ENCODE results near the gene FNDC8.
A peak's percentile ranks its signal among the peaks of the same experiment; 100 is the strongest.
"Not testable (repeated sequence)": the region's sequence is repeated elsewhere in the genome, so short reads cannot be mapped to it uniquely, and the experiment has no call there.

FNDC8 gene

DNA sequence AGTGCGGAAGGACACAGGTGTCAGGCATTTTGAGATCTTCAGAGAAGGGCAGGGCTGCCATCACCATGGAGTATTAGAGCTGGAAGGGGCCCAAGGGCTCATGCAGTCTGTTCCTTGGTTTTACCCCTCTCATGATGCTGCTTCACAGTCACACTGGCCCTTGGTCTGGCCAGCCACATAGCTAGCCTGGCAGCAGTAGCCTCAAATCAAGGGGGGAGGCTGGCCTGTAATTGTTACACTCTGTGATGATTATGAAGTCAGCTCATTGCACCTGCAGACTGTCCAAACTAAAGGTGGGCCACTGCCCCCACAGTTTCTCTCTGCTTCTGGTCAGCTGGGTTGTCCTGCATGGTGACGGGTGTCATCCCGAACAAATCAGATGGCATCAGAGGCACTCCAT is at the start of gene FNDC8:
Gene FNDC8, plus strand, starts transcription at position 301 of the 400 bp plus-strand sequence. Its CDS starts 79 bp downstream, at position 380.
- no peak for DNase-seq

DNA sequence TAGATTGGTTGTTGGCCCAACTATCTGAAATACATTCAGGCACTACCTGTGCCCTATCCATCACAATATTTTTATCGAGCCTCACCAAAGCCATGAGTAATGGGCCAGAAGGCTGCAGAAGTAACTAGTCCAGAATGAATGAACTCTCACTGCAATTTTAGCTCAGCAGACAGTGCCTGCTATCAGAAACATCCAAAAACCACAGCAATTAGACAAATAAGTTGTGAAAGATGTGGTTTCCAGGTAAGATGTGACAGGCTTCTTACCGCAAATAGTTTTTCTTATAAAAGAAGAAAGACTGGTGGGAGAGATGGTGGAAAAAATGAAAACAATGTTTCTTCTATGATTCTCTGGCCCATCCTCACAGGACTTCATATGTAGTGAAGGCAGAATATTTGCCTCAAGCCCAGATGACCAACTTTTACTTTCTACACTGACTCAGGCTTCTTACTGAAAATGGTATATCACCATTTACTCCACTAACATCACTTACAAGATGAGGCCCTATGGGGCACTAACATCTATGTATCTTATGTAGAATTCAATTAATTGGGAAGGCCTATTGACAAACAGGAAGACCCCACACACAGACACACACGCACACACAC is 48.1 kb upstream of the FNDC8 start:
- no peak for DNase-seq

DNA sequence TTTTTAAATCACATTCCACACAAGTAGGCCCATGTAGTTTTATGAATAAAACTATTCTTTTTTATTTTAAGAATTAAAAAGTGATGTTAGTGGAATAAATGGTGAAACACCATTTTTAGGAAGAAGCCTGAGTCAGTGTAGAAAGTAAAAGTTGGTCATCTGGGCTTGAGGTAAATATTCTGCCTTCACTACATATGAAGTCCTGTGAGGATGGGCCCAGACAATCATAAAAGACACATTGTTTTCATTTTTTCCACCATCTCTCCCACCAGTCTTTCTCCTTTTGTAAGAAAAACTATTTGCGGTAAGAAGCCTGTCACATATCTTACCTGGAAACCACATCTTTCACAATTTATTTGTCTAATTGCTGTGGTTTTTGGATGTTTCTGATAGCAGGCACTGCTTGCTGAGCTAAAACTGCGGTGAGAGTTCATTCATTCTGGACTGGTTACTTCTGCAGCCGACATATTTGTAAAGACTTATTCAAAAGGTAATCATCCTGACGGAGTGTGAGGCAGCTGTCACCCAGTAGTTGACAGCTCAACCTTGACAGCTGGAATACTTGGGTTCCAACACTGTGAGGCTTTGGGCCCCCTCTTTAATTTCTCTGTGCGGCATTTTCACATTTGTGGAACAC is 47.3 kb upstream of the FNDC8 start:
- DNase-seq = no peak

DNA sequence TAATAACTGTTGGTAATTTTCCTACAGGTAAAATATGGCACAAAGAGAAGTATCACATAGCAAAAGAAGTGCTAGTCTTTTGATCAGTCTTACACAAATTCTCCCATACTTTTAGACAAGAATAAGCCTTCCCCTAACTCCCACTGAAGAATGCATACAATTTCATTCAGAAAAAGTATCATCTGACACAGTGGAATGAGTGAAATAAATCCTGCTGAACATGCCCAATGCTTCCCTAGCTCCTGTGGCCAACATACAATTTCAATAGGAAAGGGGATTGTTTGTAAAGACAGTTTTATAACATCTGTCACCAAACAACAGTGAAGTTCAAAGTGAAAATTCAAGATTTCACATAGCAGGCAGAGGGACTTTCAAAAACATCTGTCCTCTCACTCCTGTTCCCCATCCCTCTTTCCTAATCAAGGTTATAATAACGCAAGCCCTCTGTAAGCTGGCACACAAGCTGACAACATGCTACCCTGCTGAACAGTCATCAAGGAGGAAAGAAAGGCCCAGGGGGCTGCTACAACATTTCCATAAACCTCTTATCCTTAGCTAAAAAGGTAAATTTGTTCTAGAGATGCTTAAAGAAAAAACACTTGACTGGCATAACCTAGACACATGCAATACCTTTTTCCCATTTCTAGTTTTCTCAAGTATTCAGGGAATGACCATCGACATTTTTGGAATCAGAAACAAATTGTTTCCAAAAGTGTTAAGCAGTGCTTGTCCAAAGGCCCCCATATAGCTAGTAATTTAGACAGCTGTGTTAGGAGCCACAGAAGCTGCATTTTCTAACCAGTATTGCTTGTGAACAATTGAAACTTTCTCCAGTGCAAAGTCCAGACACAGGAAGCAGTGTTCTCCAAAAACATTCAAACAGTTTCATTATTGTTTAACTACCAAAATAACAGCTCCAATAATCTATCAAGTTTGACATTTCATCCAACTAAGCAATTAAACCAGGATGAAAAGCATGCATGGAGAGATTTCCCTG is 46.4 kb upstream of the FNDC8 start:
- no peak for DNase-seq

DNA sequence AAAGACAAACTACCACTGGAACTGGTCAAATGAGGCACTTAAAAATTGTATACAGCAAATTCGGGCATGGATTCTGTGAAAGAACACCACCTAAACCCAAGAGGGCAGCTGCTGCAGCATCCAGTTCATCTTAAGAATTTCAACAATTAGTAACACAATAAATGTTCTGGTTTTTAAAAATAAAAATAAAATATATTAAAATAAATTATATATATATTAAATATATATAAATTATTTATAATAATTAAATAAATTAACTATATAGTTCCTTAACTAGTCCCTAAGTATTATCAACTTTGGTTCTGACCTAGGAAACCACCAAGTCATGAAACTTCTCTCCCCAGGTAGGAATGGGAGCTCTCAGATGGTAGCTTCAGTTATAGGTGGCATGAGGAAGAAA is 44.5 kb upstream of the FNDC8 start:
- no peak for DNase-seq

DNA sequence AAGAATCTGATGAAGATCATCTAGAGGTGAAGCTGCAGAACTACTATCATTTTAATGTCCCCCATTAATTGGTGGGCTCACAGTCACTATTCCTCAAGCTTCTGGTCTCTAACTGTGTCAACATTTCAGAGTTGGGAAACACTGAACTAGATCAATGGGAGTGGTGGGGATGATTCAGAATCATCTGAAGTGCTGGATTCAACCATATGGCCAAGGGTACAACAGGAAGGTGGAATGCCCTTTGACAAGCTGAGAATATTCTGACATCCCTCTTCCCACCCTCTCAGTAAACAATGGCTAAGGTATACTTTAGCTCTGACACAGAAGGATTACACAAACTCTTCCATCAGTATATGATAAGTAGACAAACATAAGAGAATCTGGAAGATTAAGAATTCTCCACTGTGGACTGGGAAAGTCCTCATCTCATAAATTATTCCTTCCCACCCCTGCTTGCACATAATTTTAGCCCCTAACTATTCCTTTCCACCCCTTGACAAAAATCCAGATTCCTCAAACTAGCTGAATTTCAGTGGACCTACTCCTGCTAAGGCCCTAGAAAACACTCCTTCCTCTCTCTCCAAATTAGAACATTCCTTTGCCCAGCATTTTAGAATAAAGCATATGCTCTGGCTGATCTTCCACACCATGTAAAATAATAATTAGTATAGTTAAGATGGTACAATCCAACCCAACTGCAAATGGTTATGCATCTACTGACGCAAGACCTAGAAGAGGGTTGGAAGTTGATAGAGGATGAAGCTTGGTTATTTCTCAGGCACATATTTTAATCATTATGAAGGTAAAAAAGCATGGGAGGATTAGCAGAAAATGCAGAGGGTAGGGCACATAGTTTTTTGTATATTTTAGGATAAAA is 41.6 kb upstream of the FNDC8 start:
- no peak for DNase-seq

DNA sequence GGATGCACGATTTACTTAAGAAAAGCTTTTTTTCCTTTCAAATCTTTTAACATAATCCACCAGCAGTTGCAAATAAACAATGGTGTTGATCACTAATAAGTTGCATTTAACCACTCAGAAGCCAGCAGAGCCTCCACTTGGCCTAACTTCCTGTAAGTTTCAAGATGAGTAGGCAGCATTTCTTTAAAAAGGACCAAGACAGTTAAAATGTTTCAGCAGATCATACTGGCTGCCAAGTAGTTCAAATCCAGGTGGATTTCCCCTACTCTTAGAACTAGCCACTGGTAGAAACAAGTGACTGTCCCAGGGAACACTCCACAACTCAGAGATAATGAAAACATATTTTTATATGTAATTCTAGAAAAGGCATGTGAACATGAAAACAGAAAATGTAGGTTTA is 40.9 kb upstream of the FNDC8 start:
- no peak for DNase-seq

DNA sequence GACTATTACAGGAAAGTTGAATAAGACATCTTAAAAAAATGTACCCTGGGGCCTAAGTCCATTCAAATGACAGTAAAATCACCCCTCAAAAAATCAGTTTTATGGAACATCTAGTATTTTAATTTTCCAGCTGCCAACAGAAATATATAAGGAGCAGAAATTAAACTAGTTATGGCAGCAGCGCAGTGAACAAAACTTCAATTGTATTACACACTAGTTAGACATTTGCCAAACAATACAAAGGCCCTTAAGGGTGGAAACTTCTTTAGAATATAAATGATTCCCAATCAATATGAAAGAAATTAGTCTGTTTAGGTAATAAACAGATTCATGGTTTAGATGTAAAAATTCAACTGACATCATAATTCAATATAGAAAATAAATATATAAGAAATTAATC is 39.8 kb upstream of the FNDC8 start:
- DNase-seq = no peak

DNA sequence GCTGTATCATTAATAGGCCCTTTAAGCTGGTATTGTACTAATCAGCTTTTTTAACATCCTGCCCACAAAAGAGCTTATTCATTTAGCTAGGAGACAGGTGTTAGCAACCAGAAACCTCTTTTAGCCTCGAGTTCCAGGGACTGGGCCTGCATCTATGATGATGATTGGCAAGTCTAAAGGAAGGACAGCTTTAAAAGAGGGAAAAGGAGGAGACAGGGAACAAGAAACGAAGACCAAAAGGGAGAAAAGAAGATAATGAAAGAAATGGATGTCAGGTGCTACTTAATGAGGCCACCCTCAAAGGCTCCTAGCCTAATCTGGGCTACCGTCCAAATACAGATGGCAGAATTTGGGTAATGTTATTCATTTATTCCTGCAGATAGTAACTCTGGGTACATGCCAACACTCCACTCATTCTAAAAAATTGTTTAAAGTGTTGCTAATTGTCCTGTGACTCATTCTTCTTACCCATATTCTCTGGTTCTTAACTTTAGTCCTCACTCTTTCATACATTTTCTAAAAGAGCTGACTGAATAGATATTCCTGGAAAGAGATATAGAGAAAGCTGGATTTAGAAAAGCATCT is 39.2 kb upstream of the FNDC8 start:
- peak; percentile 58 for DNase-seq

DNA sequence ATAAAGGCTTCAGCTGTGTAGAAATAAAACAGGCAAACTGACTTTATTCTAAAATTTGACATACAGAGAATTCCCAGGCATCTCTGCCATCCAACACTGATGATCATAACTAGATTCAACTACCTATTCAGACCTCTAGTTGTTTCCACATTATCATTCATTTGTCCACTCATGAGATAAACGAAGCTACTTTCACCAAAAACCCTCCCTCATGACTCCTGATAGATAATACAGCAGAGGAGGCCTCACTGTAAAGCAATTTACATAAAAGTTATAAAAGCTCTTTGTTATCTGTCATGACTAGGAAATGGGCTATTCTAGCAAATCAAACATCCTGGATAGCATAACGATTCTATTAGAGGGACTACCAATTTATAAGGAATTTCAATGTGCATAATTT is 38.3 kb upstream of the FNDC8 start:
- DNase-seq = no peak

DNA sequence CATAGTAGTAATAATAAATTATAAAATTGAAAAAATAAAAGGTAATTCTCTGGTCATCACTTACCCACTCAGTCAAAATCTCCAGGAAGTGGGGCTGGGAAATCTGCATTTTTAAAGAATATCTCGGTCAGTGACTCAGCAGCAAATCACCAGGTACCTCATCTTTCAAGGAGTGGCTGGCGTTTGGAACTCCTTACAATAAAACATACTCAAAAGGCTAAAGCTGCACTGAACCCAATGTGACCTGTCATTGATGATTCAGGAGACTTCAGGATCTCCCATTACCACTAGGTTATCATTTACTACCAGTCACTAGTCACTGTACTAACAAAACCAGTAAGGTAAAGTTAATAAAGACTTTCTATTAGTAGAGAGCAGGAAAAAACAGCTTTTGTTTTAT is 36.4 kb upstream of the FNDC8 start:
- DNase-seq = no peak

DNA sequence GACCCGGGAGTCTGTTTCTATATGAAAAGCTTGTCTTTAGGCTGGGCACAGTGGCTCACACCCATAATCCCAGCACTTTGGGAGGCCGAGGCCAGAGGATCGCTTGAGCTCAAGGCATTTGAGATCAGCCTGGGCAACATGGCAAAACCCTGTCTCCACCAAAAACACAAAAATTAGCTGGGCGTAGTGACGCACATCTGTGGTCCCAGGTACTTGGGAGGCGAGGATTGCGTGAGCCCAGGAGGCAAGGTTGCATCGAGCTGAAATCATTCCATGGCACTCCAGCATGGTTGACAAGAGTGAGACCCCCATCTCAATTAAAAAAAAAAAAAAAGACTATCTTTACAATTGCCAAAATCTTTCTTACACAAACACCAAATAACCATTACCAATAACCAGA is 35.3 kb upstream of the FNDC8 start:
- no peak for DNase-seq

DNA sequence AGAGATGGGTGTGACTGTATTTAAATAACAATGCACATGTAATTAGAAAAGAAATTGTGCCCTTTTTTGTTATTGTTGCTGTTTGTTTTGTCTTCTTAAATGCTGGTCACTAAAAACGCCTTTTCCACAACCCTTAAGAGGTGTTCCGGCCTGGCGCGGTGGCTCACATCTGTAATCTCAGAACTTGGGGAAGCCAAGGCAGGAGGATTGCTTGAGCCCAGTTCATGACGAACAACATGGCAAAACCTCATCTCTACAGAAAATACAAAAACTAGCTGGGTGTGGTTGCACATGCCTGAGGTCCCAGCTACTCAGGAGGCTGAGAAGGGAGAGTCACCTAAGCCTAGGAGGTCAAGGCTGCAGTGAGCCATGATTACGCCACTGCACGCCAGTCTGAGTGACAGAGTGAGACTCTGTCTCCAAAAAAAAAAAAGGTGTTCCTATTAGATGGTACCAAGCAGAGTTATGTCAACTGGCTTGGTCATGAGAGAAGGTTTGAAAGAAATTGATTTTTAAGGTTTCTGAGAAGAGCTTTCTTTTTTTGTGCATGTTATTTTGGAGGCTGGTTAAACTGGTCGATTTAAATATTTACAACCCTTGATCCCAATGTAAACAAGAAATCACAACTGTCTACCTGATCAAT is 34.4 kb upstream of the FNDC8 start:
- DNase-seq = no peak

DNA sequence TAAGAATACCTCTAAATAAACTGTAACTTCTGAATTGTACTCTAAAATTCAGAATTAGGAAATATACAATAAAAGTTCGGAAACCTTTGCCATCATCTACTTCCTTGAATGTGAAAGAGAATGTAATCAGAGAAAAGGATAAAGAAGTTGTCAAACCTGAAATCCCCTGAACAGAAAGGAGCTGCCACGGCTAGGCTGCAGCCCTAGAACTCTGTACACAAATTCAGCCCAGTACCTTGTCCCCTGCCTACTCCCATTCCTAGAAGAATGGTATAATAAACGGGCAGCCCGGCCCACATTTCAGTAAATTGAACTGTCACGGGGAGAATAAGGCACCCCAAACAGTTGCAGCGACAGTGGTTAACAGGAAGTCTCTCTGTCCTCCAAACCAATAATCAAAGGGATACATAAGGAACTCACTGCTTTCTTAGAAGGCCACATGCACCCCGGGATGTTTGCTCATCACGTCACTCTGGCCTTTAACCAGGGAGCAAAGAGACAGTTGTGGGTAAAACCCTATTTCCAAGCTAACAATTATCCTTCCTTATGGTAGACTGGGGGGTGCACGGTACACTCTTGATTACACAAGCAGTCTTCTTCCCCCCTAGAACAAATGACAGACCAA is 33.6 kb upstream of the FNDC8 start:
- no peak for DNase-seq

DNA sequence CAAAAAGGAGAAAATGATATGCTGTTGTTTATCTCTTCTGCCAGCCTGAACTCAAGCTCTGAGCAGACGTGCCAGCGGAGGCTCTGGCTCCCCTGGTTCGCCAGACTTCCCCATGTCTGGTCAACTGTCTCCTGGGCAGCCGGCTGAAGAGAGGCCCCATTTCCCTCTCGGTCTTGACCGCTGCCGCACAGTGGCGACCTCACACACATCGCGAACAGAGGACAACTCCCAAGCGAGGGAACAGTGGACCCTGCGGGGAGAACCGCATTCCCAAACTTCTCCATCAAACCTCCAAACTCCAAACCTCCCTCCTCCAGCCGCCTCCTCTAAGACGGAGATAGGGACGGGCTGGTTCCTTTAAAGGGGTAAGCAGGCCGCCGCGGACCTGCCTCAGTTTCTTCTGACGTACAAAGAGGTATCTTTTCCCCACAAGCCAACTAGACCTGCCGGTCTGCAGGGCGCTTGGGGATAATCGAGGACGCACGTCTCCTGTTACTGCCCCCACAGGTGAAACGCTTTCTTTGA is 33.0 kb upstream of the FNDC8 start:
- no peak for DNase-seq

DNA sequence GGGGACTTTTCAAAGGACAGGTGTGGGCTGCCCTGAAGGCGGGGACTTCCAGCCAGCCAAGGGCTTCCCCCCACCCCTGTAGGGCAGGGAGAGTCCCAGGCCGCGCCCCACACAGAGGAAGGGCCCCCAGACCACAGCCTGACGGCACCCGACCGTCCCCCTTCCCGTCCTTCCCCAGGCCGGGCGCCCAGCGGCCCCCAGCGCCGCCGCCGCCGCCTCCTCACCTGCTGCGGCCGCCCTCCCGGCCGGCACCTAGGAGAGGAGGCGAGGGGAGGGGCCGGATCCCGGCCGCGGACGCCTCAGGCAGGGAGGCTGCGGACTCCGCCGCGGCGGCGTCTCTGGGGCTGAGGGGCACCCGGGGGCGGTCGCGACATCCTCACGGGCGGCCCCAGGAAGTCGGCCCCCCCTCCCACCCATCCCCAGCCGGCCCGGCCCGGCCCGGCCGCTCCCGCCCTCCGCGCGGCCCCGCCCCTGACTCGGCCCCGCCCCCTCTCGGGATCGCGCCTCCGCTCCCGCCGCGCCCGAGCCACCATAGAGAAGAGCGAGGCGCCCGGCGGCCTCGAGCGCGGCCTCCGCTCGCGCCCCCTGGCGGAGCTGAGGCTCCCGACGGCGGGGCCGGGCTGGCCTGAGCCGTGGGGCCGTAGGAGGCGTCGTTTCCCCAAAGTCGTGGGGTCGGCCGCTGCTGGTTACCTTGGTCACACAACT is 32.4 kb upstream of the FNDC8 start:
- DNase-seq = no peak

DNA sequence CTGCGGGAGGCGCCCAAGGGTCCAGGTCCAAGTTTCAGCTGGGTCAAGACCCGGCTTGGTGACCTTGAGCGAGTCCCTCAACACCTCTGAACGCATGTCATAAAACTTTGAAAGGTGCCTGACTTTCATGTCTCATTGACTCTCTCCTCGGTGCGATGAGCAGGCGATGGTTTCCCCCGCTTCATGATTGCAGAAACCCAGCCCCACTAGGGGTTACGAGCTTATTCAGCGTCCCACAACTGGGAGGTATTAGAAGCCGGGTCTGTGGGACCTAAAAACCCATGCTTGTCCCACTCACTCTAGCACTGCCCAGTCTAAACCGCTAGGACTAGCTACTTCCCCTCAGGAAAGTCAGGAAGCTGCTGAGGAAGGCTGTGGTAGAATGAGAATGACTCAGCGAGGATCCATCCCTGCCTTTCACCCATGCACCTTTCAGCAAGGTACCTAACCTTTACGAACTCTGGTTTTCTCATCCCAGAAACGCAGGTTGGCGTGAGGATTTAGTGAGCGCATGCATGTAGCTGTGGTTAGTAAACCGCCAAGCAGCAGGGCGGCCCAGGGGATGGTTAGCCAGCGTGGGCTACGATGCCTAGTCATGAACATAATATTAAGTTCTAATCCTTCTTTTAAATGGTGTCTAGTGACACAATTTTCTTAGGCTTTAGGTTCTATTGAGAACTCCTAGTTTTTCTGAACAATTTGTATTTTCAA is 31.7 kb upstream of the FNDC8 start:
- DNase-seq = no peak

DNA sequence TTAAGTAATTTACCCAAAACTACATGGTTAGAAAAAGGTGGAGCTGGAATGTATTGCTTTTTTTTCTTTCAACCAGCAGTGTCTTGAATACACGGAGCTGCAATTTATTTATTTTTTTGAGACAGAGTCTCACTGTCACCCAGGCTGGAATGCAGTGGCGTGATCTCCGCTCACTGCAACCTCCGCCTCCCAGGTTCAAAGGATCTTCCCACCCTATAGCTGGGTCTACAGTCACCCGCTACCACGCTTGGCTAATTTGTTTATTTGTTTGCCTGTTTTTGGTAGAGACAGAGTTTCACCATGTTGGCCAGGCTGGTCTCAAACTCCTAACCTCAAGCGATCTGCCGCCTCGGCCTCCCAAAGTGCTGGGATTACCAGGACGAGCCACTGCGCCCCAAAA is 30.7 kb upstream of the FNDC8 start:
- not testable (repeated sequence) for DNase-seq

DNA sequence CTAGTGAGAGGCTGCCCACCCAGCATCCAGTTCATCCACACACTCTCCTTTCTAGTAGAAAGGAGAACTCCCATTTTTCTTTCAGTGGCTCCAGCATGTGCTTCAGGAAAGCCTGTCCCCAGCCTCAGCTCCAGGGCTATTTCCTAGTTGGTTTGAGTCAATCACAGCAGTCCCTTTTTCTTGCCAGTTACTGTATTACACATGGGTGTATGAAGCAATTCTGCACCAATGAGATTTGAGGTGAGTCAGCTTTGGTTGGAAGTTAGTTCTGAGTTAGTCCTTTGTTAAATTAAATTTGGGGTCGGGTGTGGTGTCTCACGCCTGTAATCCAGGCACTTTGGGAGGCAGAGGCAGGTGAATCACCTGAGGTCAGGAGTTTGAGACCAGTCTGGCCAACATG is 26.5 kb upstream of the FNDC8 start:
- DNase-seq = no peak

DNA sequence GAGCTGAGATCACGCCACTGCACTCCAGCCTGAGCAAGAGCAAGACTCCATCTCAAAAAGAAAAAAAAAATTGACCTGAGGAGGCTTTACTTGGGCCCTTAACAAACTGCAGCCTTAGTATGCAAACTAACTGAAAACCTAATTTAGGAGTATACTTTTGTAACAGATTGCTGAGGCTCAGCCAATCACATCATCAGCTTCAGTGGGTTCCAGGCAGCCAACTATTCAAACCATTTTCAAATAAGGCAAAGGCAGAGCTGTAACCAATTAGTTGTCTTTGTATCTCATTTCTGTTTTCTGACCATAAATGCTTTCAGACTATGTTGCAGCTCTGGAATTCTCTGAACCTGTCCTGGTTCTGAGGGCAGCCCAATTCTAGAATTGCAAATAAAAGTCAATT is 25.7 kb upstream of the FNDC8 start:
- DNase-seq = no peak
